SIG-M5 treated with dmso at 0.1 percent for 504 hours (cell line): ENCODE data around the gene NUP93.

ENCODE experiments used
- DNase-seq: peaks from one replicate; lab custom pipeline; 2025; ENCODE audit not compliant: unreplicated experiment; lab: John Stamatoyannopoulos, UW

Gene NUP93

DNA sequence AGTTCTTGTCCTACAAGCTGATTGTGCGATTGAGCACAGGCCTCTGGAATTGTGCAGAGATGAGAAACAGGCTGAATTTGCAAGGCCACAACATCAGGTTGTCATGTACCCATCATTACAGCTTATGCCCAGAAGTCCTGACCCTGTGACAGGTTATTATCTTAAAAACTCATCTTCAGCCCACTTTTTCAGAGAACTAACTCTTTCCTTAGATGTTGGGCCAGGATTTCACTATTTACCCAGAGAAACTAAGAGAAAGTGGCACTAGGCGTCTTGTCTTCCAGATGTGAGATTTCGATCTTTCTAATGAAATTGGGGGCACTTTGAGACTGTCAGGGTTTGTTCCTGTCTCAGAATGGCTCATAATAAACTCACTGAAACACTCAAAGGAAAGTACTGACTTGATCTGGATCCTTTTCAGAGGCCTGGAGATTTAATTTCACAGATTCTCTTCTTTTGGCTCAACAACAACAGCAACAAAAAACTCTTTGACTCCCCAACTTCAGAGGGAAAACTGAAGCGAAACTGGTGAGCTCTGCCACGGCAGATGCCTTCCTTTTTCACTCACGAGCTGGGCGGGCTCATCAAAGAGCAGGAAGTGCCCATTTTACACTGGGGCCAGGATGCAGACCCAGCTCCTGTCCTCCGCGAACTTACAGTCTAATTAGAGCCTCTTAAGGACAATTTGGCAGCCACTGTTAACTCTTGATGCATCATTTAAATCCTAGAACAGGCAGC is 117.4 kb downstream of the NUP93 start:
- no peak for DNase-seq

DNA sequence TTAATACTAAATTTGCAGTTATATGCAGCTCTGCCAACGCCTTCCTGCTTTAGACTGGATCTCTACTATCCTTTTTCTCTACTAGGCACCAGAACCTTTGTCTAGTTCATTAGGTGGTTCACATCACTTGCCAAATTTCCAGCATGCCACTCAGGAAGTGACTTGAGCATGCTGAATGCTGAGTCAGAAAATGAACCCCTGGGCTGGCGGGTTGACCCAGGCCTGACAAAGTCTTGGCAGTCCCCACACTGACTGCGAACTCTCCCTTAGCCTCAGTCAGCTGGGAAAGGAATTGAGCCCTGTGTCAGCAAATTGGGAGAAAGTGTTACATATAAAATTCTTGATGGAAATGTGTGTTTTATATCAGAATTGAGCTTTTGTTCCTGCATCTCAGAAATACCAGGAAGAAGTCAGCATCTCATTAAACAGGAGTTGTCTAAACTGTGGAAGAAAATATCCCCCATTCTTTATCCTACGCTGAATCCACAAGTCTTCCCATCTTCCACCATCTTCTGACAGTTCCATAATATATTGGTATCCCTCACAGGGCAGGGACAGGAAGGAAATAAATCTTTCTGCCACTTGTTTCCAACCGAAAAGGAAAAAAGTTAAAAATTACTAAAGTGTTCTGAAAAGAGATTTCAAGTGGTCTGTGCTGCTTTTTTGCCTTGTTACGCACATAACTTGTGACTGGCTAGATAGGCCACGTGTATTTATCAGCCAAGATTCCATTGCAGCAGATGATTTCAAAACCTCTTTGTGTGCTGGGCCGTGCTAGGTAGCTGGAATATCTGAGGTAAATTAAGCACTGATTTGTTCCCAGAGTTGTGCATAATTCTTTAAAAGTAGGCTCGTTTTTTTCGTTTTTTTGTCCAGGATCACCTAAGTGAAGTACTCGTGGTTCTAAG is 118.4 kb downstream of the NUP93 start:
- DNase-seq = no peak

DNA sequence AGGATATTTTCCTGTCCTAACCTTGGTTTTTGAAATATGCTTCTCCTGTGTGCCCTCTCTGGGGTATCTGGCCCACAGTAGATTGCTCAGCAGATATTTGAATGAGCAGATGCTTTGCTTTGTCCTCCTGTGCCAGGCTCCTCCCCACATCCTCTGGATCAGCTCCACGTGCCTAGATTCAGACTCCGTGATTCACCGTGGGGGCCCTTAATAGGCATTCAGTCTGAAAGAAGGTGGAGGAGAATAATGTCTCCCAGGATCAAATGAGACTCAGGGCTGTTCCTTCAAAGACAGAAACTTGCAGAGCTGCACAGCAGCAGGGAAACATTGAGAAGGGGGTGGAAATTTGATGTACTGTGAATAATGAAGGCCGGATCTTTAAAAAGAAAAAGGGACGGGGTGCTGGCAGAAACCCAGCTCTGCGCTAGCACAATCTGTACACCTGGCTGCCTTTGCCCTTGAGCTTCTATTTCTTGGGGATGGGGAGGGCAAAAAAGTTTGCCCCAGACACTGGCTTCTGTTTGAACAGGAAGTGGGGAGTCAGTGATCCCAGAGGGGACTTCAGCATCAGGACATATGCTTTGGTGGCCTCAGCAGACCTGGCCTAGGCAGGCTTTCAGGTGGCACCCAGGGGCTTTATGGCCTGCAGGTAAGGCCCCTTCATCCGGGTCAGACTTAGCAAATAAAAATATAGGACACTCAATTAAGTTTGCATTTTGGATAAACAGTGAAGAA is 119.2 kb downstream of the NUP93 start:
- no peak for DNase-seq

DNA sequence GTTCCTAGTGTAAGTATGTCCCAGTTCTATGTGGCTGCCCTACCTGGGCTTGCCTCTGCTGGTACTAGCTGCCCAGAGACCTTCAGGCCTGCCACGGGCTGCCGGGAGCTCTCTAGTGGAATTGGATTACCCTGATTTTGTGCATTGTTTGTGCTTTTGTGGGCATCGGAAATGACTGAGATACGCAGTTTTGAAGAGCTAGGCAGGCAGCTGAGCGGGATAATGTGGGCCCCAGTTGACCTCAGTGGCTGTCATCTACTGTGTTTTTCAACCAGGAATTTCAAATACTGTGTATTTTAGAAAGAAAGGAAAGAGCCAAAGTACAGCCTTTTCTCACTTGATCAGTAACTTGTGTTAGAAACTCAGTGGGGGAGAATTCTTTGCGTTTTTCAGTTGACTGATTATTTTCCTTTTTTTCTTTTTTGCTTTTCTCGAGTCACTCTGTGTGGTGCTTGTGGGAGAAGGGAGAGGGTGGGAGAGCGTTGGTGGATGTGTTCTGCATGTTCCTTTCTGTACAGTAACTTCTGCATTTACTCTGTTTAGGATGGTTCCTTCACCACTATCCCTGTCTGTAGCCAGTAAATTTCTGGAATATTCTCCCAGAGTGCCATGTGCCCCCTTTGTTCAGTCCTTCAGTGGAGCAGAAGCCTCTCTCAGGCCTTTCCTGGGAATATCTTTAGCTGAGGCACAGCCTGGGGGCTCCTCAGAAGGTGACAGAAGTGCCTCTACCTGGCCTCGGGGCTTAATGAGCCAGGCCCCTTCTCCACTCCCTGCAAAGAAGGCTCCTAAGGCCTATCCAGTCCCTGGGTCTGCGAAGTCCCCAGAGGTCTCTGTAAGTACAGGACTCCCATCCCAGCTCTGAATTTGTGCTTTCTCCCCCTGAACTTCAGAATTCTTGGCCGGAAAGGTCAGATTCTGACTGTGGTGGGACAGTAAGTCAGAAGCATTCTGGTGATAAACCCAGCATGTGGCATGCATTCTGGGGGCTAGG is 120.1 kb downstream of the NUP93 start:
- no peak for DNase-seq

DNA sequence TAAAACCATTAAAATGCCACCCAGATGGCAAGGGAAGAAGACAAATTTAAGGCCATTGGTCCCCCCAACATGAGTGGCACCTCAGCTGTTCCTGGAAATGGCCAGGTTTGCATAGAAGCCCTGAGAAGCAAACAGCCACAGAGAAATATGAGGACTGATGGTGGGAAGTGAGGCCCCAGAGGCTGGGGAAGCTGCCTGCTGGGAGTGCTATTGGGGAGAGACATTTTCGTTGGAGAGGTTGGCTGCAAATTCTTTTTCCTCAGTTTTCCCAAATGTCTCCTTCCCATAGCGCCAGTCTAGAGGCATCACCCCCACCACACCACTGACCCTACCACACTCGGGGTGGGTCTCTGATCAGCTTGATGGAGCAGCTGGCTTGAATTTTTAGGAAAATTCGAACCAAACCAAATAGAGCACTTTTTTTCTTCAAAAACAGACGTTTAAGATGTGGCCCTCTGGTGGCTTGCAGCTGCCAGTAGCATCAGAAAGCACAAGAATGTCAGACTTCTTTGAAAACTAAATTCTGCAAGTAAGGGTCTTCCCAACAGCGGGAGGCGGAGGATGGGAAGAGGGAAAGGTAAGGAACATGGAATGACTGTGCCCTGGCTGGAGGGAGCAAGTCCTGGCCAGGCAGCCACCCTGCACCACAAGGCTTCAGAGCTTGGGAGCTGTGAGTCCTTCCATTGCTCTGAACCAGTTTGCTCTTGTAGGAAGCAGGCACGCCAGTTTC is 121.9 kb downstream of the NUP93 start:
- no peak for DNase-seq

DNA sequence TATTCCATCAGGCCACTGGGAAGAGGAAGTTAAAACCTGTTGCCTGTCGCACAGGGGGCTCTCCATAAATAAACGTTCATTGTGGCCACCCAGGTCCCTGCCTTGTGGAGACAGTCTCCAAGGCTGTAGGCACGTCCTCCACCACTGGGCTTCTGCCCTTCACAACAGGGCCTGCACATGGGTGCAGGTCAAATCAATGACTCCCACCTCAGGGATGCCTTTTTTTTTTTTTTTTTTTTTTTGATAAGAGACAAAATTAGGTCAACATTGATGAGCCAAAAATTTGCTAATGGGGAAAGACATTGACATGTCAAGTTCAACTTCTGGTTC is 122.4 kb downstream of the NUP93 start:
- DNase-seq = peak; percentile 49

DNA sequence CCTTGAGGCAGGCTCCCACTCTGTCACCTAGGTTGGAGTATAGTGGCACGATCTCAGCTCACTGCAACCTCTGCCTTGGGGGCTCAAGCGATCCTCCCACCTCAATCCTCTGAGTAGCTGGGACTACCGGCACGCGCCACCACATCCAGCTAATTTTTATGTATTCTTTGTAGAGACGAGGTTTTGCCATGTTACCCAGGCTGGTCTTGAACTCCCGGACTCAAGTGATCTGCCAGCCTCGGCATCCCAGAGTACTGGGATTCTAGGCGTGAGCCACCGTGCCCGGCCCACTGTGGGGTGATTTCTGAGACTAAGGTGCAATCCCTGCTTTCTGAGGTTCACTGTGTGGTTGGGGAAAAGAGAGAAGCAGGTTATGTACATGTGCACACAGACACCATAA is 123.0 kb downstream of the NUP93 start:
- DNase-seq = no peak

DNA sequence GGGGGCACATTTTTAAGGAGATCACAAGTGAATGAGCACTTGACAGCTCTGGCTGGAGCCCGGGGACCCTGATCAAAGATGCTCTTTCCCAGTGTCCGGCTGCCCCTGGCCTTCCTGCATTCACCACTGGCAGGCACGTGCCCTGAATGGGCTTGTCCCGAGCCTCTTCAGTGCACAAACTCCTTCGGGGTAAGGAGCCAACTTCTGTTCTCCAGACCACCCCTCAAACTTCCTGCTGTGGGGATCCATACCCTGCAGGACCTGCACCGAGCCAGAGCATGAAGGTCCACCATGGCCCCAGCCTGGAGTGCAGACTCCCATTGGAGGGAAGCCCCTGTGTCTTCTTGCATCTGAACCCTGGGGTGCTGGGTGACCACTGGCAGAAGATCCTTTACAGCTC is 125.3 kb downstream of the NUP93 start:
- DNase-seq = no peak

DNA sequence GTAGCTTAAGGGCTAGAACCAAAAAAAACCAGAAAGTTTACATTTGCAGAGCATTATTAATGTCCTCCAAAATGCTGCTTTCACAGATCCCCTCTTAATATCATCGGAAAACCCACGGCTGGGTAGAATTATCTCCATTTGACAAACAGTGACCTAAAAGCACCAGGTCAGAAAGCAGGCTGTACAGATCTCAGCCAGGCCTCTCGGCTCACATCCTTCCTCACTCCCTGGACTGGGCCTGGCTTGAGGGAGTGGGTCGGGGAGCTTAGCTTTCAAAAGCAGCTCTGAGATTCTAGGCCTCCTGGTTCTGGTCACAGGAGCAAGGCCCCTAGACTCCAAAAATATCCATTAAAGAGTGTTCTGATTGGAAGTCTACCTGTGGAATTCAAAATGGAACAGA is 126.0 kb downstream of the NUP93 start:
- no peak for DNase-seq

DNA sequence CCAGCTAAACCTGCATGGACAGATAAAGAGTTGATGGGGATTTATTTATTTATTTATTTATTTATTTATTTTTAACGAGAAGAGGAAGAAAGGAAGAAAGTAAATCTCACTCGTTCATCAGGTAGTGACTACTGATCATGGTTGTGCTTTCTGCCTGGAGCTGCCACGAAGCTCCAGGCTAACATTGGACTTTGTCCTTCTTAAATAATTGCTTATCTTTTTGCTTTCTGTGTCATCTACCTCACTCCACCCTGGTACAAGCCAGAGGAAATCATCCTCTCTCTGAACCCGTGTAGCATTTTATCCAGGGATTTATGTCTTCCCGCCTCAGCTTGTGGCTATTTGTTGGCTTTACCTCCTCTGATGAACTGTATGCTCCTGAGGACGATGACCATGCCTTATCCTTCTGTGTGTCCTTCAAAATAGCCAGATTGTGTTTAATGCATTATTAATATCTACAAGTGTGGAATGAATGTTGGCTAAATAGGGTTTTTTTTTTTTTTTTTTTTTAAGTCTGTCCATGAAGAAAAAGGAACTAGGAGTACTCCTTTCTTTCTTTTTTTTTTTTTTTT is 127.0 kb downstream of the NUP93 start:
- no peak for DNase-seq

DNA sequence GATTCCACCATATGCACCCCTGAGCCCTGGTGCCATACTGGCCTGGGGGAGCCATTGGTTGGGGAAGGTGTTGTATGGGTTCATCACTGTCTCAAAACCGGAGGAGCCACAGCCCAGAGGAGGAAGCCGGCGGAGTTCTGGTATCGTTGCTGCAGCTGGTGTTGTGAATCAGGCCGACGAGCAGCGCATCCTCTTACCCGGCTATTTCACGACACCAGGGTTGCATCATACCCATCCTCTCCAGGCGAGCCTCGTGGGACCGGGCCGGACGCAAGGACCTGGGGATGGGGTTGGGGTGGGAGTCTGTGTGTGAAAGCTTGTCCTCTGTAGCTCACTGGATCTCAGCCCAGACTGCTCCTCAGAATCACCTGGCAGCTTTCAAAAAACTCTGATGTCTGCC is 128.4 kb downstream of the NUP93 start:
- DNase-seq = peak; percentile 61

DNA sequence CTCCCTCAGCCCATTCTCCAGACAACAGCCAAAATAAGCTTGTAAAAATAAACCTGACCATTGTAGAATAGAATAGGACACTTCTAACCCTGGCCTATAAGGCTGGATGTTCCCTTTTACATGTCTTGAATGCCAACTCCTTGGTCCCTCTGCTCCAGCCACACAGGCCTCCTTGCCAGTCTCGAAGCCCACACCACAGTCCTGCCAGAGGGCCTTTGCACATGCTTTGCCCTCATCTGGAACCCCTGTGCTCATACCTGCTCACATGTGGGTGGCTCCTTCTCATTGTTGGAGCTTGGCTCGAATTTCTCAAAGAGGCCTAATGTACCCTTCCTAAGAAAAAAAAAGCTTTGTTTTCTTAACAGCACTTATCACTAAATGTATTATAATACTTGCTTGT is 129.7 kb downstream of the NUP93 start:
- no peak for DNase-seq

DNA sequence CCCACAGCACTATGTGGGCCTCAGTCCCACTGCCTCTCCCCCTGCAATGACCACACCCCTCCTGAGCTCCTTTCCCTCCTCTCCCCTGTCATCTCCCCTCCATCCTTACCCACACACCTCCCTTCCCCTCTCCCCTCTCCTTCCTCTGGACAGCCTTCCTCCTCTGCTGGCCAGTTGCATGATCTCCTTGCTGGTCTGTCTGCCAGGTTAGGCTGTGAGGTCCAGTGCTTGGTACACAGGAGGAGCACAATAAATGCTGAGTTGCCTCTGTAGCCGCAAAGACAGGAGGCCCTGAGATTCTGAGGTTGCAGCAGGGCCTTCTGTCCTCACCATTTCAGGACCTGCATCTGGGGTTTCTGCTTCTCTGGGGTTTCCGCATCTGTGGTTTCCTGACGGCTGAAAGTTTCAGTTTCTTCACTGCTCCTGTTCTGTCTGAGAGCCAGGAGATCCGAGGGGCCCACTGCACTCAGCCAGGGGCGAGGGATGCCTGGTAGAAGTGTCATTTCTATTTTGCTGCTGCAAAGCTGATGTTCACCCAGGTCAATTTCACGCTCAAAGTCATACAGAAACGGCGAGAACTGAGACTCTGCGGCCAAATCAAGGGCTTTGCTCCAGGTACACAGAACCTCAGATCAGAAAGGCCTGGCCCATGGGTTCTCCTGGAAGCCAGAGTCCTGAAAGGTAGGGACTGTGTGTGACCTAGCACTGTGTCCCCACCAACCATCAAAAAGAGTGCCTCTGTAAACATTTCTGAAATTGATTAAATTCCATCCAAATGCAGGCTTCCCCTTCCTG is 130.5 kb downstream of the NUP93 start:
- no peak for DNase-seq

DNA sequence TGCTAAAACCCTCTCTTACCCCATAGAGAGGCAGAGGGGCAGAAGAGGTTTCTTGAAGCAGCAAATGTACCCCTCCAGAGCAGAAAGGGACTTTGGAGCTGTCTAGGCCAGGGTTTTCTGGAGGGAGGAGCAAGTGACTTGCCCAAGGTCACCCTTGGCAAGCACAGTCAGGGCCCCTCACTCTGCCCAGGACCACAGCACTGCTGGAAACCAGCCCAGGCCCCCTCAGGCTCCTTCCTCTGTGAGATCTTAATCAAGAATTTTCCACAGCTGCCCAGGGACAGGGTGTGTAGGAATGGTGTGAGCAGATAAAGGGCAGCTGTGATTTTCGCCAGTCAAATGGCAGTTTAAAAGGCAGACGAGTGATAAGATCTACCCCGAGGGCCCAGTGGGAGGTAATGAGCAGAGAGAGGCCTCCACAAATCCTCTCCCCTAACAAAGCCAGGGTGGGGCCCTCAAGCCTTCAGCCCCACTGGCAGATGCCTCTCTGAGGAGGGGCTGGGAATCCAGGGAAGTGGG is 131.2 kb downstream of the NUP93 start:
- DNase-seq = no peak

DNA sequence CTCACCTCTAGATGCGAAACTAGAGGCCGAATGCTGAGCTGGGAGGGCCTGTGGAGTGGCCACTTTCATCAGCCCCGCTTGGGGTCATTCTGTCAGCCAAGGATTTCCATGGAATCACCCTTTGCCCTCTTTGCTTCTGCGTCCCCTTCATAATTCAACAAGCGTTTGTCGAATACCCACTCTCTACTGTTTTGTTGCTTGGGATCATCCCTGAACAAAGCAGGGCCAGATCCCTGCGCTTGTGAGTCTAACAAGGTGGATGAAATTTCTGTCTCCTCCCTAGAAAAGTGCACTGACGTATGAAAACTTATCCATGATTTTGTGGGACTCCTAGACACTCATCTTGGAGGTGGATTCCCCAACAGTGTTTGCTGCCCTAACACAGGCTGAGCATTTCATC is 131.8 kb downstream of the NUP93 start:
- DNase-seq = no peak

DNA sequence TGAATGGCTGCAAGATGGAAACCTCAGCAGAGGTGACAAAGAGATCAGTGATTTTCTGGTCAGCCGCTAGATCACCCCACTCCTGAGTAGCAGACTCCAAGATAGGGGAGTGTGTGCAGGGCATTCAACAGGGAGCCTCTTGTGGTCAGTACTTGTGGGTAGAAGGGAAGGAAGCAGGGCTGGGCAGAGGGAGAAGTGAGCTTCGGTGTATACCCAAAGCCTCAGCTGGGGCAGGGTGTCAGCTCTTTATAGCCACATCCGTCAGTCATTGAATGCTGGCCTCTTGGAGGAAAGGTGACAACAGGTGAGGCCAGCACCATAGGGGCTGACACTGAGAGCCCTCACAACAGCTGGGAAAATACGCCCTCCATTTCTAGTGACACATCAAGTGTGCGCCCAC is 132.8 kb downstream of the NUP93 start:
- no peak for DNase-seq

DNA sequence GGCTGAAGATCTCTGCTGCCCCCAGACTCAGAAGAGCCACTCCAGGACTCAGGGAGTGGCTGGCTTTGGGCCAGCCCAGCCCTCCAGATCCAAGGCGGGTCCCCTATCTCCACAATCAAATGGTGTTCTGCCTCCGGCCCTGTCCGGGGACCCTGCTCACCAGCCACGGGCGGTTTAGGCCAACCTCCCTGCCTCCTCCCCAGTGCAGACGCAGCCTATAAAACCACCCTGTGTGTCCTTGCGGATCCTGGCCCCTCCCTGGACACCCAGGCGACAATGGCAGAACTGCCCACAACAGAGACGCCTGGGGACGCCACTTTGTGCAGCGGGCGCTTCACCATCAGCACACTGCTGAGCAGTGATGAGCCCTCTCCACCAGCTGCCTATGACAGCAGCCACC is 135.0 kb downstream of the NUP93 start, which contains the start of gene SLC12A3:
TSS of gene SLC12A3 (plus strand) at position 248 of the 400 bp plus-strand sequence. CDS start at position 277, 29 bp downstream.
- DNase-seq = no peak

DNA sequence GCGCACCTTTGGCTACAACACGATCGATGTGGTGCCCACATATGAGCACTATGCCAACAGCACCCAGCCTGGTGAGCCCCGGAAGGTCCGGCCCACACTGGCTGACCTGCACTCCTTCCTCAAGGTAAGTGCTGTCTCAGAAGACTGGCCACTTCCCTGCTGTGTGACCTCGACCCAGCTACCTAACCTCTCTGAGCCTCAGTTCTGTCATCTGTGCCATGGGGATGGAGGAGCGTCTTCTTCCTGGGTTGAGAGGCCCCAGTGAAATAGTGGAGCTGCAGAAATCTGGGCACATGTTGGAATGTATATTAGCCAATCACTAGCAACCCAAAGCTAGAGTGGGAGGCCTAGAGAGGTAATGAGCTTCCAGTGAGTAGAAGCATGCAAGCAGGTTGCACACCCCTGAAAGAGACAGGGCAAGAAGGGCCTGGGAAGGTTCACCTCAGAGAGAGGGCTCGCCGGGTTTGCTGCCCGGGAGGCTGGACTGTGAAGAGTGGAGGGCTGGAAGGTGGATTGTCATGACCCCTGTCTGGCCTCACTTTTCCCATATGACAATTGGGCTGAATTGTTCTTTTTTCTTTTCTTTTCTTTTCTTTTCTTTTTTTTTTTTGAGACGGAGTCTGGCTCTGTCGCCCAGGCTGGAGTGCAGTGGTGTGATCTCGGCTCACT is 135.6 kb downstream of the NUP93 start:
- DNase-seq = no peak
